Stimulated activated CD4-positive, alpha-beta T cell treated with anti-CD3 and anti-CD28 coated beads, Interleukin-1b, Interleukin-23, amount 100 ng/mL, for 4 hours (primary cell): ENCODE measurements around the gene SHH.
A peak's percentile ranks its signal among the peaks of the same experiment; 100 is the strongest.

Experiments used
- DNase-seq, 2 donors: peaks; one replicate each; pipeline ENCODE4 v3.0.0-alpha.2; 2020; ENCODE audit warnings: low read depth in 2 of 2

The SHH gene

GRCh38 chr7:155764438-155764793 is 47.8 kb downstream of the SHH start:
- DNase-seq = peak; percentile 7 to 11

- peak; percentile 21 to 27 for DNase-seq
Measured at GRCh38 chr7:155763691-155764437, 48.4 kb downstream of the SHH start.

GRCh38 chr7:155763122-155763521 is 49.1 kb downstream of the SHH start:
- DNase-seq = no peak

GRCh38 chr7:155762655-155763054 is 49.6 kb downstream of the SHH start:
- DNase-seq = no peak

- no peak for DNase-seq
Measured at GRCh38 chr7:155762036-155762435, 50.2 kb downstream of the SHH start.

GRCh38 chr7:155761162-155761561 is 51.1 kb downstream of the SHH start:
- no peak for DNase-seq

- no peak for DNase-seq
Measured at GRCh38 chr7:155759740-155760430, 52.4 kb downstream of the SHH start.

- no peak for DNase-seq
Measured at GRCh38 chr7:155758348-155758747, 53.9 kb downstream of the SHH start.

GRCh38 chr7:155756322-155756721 is 55.9 kb downstream of the SHH start:
- DNase-seq = no peak

- no peak for DNase-seq
Measured at GRCh38 chr7:155755026-155755425, 57.2 kb downstream of the SHH start.

- no peak for DNase-seq
Measured at GRCh38 chr7:155754165-155754564, 58.1 kb downstream of the SHH start.

- no peak for DNase-seq
Measured at GRCh38 chr7:155753446-155753965, 58.8 kb downstream of the SHH start.

- DNase-seq = no peak
Measured at GRCh38 chr7:155752756-155753445, 59.4 kb downstream of the SHH start.

- DNase-seq = no peak
Measured at GRCh38 chr7:155751409-155751808, 60.9 kb downstream of the SHH start.

GRCh38 chr7:155750255-155751125 is 61.8 kb downstream of the SHH start:
- DNase-seq = no peak
